ENCODE results near the gene PDE9A. TPM values are rescaled to one million over a fixed set of nuclear protein-coding genes. Genes with fewer than 3 reads are reported as not detected.

Gene PDE9A
- total RNA-seq, 1 experiment from 2014 or later = 8.4 TPM

- POLR2A ChIA-PET (ENCODE audit: unreplicated experiment) = no interaction called here
- TF ChIP-seq EZH2 (IDR thresholded peaks at IDR 0.05; ENCODE audit: low read depth) = no peak
- TF ChIP-seq, protein P1, sequence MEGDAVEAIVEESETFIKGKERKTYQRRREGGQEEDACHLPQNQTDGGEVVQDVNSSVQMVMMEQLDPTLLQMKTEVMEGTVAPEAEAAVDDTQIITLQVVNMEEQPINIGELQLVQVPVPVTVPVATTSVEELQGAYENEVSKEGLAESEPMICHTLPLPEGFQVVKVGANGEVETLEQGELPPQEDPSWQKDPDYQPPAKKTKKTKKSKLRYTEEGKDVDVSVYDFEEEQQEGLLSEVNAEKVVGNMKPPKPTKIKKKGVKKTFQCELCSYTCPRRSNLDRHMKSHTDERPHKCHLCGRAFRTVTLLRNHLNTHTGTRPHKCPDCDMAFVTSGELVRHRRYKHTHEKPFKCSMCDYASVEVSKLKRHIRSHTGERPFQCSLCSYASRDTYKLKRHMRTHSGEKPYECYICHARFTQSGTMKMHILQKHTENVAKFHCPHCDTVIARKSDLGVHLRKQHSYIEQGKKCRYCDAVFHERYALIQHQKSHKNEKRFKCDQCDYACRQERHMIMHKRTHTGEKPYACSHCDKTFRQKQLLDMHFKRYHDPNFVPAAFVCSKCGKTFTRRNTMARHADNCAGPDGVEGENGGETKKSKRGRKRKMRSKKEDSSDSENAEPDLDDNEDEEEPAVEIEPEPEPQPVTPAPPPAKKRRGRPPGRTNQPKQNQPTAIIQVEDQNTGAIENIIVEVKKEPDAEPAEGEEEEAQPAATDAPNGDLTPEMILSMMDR (conservative IDR thresholded peaks at IDR 0.05) = no peak
- BruUV-seq (replicated peaks) = no TSS peak
- Histone ChIP-seq H3K27ac (no peak overlapping the region), H3K4me1 (replicated peaks; ENCODE audit: insufficient read depth) (no peaks in the 10 kb centered on the region), H4K20me1 (ENCODE audit: insufficient read depth) (no peaks in the 10 kb centered on the region), H3K9me2 (ENCODE audit: insufficient read depth) (no peaks in the 10 kb centered on the region), H3K4me2 (no peak overlapping the region), H3K36me3 (ENCODE audit: low read depth) (no peaks in the 10 kb centered on the region), H3K4me3 (no peak overlapping the region), H3K9me3 (ENCODE audit: insufficient read depth, low read depth) (no peaks in the 10 kb centered on the region), H3K79me2 (ENCODE audit: low read depth) (no peaks in the 10 kb centered on the region), H3F3A (ENCODE audit: insufficient read depth, low read depth) (no peaks in the 10 kb centered on the region), H2AFZ (no peak overlapping the region), H3K27me3 (ENCODE audit: insufficient read depth, low read depth) (no peaks in the 10 kb centered on the region)
- CTCF ChIA-PET = no interaction called here
- DNase-seq = no peak
- intact Hi-C loops (cut with micrococcal nuclease; ENCODE audit: unreplicated experiment) = no loop called here
Observed at GRCh38 chr21:42765656-42766055, 112.2 kb downstream of the PDE9A start.

- no TSS peak for BruUV-seq (replicated peaks)
- TF ChIP-seq EZH2 (IDR thresholded peaks at IDR 0.05; ENCODE audit: low read depth) = no peak
- TF ChIP-seq, protein P1 (conservative IDR thresholded peaks at IDR 0.05) = no peak
- Histone ChIP-seq H3K4me3 (no peak overlapping the region), H3K79me2 (ENCODE audit: low read depth) (no peaks in the 10 kb centered on the region), H3K9me3 (ENCODE audit: insufficient read depth, low read depth) (no peaks in the 10 kb centered on the region), H4K20me1 (ENCODE audit: insufficient read depth) (no peaks in the 10 kb centered on the region), H3K36me3 (ENCODE audit: low read depth) (no peaks in the 10 kb centered on the region), H3K27ac (no peak overlapping the region), H3K27me3 (ENCODE audit: insufficient read depth, low read depth) (no peaks in the 10 kb centered on the region), H3K4me2 (no peak overlapping the region), H3K9me2 (ENCODE audit: insufficient read depth) (no peaks in the 10 kb centered on the region), H3F3A (ENCODE audit: insufficient read depth, low read depth) (no peaks in the 10 kb centered on the region), H3K4me1 (replicated peaks; ENCODE audit: insufficient read depth) (no peaks in the 10 kb centered on the region), H2AFZ (no peak overlapping the region)
- POLR2A ChIA-PET (ENCODE audit: unreplicated experiment) = no interaction called here
- no peak for DNase-seq
- CTCF ChIA-PET = no interaction called here
- intact Hi-C loops (cut with micrococcal nuclease; ENCODE audit: unreplicated experiment) = no loop called here
Observed at GRCh38 chr21:42766739-42767560, 113.5 kb downstream of the PDE9A start.

DNA sequence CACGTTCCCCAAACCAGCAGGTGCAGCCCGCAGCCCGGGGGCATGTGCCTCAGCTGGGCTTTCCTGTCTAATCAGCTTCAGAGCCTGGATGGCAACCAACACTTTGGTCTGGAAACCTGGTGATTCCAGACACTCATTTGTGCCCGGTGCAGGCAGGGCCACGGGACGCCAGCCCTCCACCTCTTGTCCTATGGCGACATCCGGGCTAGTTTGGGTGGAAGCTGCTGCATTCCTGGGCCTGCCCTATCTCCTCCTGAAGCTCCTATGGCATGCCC, 114.1 kb downstream of the PDE9A start:
- no peaks in the 10 kb centered on the region for H3F3A ChIP-seq (ENCODE audit: insufficient read depth, low read depth)
- no peaks in the 10 kb centered on the region for H3K36me3 ChIP-seq (ENCODE audit: low read depth)
- H3K27ac ChIP-seq = no peak overlapping the region
- no peak overlapping the region for H3K4me2 ChIP-seq
- H3K79me2 ChIP-seq (ENCODE audit: low read depth) = no peaks in the 10 kb centered on the region
- intact Hi-C loops (cut with micrococcal nuclease; ENCODE audit: unreplicated experiment) = no loop called here
- no peaks in the 10 kb centered on the region for H3K27me3 ChIP-seq (ENCODE audit: insufficient read depth, low read depth)
- no peaks in the 10 kb centered on the region for H4K20me1 ChIP-seq (ENCODE audit: insufficient read depth)
- TF ChIP-seq, protein P1 (conservative IDR thresholded peaks at IDR 0.05) = no peak
- no peak for TF ChIP-seq EZH2 (IDR thresholded peaks at IDR 0.05; ENCODE audit: low read depth)
- no peaks in the 10 kb centered on the region for H3K9me3 ChIP-seq (ENCODE audit: insufficient read depth, low read depth)
- ChIA-PET CTCF (no interaction called here), POLR2A (ENCODE audit: unreplicated experiment) (no interaction called here)
- DNase-seq = no peak
- no peaks in the 10 kb centered on the region for H3K9me2 ChIP-seq (ENCODE audit: insufficient read depth)
- no peaks in the 10 kb centered on the region for H3K4me1 ChIP-seq (replicated peaks; ENCODE audit: insufficient read depth)
- no peak overlapping the region for H3K4me3 ChIP-seq
- BruUV-seq (replicated peaks) = no TSS peak
- no peak overlapping the region for H2AFZ ChIP-seq
